SK-N-MC (cell line): ENCODE results near the gene KLHL14.
A peak's percentile ranks its signal among the peaks of the same experiment; 100 is the strongest.

ENCODE experiments used
- DNase-seq: peaks from one replicate; pipeline ENCODE4 v3.0.0-alpha.2; 2011; ENCODE audit warnings: low read depth, low spot score
- H3K27ac ChIP-seq: fragments of 200-600 bp; sonication (generic); 2 replicates; pipeline ENCODE4 v1.5.1; 2016; ENCODE audit warnings: mixed run types
- H3K36me3 ChIP-seq: fragments of 200-600 bp; sonication (generic); 2 replicates; pipeline ENCODE4 v1.6.1; 2017; ENCODE audit warnings: antibody characterized with exemption, low read length, mixed read lengths; ENCODE audit not compliant: insufficient read depth
- H3K4me3 ChIP-seq: fragments of 200-600 bp; sonication (generic); 2 replicates; pipeline ENCODE4 v1.5.1; 2016
- H3K9ac ChIP-seq: fragments of 200-600 bp; sonication (generic); 2 replicates; pipeline ENCODE4 v1.8.0; 2017; ENCODE audit warnings: mixed run types, mixed read lengths; ENCODE audit not compliant: insufficient read length
- H3K9me3 ChIP-seq: fragments of 200-600 bp; sonication (generic); 2 replicates; pipeline ENCODE4 v1.6.1; 2017; ENCODE audit warnings: low read depth, mild to moderate bottlenecking, antibody characterized with exemption, low read length, moderate library complexity, mixed read lengths
- EZH2 ChIP-seq: fragments of 200-600 bp; sonication (generic); IDR thresholded peaks from one replicate; pipeline ENCODE4 v1.6.1; 2017; ENCODE audit warnings: antibody characterized with exemption
- FOXP2 ChIP-seq: optimal IDR thresholded peaks from 2 replicates; pipeline ENCODE3; 2011; ENCODE audit warnings: mild to moderate bottlenecking, moderate library complexity; ENCODE audit not compliant: insufficient read depth; ENCODE audit errors: extremely low read length, control extremely low read depth
- POLR2AphosphoS5 ChIP-seq: IDR thresholded peaks from 2 replicates; pipeline ENCODE4 v1.6.1; 2012; ENCODE audit warnings: mild to moderate bottlenecking, low read depth, low read length, borderline replicate concordance

Gene KLHL14

DNA sequence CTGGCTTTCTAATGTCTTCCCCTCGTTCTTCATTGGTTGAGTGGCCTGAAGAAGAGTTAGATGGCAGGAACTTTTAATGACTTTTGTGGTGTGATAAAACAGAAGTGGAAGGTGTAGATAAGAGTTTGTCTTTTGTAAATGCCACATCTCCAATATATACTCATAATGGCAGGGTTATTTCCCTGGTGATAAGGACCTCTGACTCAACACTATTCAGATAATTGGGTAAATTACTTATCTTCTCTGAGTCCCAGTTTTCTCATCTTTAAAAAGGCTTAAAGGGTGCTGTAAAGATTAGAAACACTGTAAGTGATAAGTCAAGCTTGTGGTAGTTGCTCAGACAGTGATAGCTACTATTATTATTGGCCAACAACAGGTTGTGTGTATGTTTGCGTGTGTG is 9.5 kb downstream of the KLHL14 start:
- Histone ChIP-seq H3K36me3 (no peaks in the 10 kb centered on the region), H3K9me3 (no peaks in the 10 kb centered on the region), H3K9ac (no peak overlapping the region), H3K4me3 (no peak overlapping the region), H3K27ac (no peak overlapping the region)
- no peak for DNase-seq
- TF ChIP-seq EZH2 (no peak), FOXP2 (no peak), POLR2AphosphoS5 (no peak)

DNA sequence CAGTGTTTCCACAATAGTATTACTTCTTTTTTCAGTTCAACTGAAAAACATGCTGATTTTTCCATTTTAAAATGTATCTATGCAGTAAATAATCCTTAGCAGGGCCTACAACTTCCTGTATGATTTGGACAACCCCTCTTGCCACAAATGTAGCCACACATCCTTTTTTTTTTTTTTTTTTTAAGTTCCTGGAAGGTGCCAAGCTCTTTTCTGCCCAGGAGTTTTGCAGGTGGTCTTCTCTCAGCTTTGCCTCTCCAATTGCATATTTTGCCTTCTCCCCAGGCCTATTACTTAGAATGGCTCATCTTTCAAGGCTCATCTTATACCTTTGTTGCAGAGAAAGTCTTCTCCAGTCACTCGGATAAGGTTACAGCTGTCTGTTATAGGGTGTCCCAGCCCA is 11.6 kb downstream of the KLHL14 start:
- no peaks in the 10 kb centered on the region for H3K36me3 ChIP-seq
- no peak overlapping the region for H3K27ac ChIP-seq
- H3K9me3 ChIP-seq = no peaks in the 10 kb centered on the region
- DNase-seq = no peak
- no peak overlapping the region for H3K4me3 ChIP-seq
- H3K9ac ChIP-seq = no peak overlapping the region
- TF ChIP-seq FOXP2 = no peak
- TF ChIP-seq POLR2AphosphoS5 = no peak
- no peak for TF ChIP-seq EZH2

DNA sequence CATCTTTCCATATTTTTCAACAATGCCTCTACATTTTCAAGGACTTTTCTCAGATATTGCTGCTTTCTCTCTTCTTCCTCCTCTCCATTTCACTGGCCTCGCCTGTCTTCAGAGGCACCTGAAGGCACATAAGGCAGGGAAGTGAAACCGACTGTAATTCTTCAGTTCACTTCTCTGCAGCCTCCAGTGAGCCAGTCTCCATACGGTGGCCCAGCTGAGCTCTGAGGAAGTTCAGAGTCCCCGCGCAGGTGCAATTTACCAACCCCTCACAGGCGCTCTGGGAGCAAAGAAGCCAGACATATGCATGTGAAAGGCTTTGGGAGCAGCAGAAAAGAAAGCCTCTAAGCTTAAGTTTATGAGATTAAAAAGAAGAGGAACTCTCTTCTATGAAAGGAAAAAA is 12.4 kb downstream of the KLHL14 start:
- no peak overlapping the region for H3K4me3 ChIP-seq
- H3K9me3 ChIP-seq = no peaks in the 10 kb centered on the region
- no peak overlapping the region for H3K9ac ChIP-seq
- DNase-seq = no peak
- no peak overlapping the region for H3K27ac ChIP-seq
- TF ChIP-seq EZH2 (no peak), POLR2AphosphoS5 (no peak), FOXP2 (no peak)
- no peaks in the 10 kb centered on the region for H3K36me3 ChIP-seq

DNA sequence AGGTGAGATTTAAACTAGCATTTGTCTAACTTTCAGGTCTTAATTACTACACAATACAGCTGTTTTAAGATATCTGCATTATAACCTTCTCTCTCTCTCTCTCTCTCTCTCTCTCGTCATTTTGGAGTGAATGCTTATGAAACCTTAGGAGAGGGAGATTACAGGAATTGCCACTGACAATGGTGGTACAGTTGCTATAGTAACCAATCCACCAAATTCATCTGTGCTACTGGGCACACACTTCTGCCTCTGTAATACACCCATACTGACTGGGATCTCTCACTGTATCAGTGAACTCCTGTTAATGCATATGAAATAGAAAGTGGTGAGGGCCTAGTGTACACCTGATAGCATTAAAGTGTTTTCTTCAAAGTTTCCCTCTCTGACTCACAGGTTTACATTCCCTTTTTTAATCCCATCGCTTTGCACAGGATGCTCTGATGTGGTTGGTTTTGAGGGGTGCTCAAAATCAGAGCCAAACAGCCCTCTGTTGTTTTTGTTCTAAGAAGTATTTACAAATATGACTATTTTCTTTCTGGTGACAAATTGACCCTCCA is 13.1 kb downstream of the KLHL14 start:
- DNase-seq = no peak
- Histone ChIP-seq H3K9ac (no peak overlapping the region), H3K36me3 (no peaks in the 10 kb centered on the region), H3K9me3 (no peaks in the 10 kb centered on the region), H3K4me3 (no peak overlapping the region), H3K27ac (no peak overlapping the region)
- TF ChIP-seq EZH2 (no peak), POLR2AphosphoS5 (no peak), FOXP2 (no peak)

DNA sequence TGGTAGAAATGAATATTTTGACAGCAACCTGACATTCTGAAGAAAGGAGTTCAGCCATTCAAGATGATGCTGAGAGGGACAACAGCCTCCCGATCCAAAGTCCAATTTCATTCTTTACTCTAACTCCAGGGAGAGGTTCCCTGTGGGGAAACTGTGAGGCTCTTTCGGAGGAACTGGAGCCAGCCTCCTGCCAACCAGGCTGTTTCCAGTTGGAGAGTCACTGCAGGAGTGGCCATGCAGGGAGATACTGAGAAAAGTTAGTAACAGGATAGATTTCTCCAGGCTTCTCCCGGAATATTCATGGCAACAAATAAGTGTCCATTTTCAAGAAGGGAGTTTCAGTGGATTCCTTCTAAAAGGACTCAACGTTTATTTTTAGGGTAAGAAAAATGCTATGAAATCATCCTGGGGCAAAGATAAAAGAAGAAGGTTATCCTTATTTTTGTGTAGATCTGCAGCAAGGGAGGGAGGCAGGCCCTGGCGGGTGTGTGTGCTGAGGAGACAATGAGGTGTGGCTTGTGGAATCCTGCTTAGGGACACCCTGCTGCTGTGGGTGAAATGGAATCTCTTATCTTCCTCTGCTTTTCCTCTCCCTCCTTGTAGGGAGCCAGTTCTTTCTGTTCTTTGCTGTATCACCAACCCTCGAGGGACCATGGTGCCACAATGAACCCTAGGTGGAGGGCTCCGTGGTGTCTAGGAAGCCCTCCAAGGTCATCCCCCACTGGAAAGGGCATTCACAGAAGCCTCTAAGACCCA is 18.1 kb downstream of the KLHL14 start:
- no peak for DNase-seq
- H3K4me3 ChIP-seq = peak overlapping the region; percentile 42; the same call in 1 of the 2 replicates
- TF ChIP-seq FOXP2 (no peak), POLR2AphosphoS5 (no peak), EZH2 (no peak)
- H3K27ac ChIP-seq = no peak overlapping the region
- H3K36me3 ChIP-seq = no peaks in the 10 kb centered on the region
- H3K9ac ChIP-seq = no peak overlapping the region
- no peaks in the 10 kb centered on the region for H3K9me3 ChIP-seq

DNA sequence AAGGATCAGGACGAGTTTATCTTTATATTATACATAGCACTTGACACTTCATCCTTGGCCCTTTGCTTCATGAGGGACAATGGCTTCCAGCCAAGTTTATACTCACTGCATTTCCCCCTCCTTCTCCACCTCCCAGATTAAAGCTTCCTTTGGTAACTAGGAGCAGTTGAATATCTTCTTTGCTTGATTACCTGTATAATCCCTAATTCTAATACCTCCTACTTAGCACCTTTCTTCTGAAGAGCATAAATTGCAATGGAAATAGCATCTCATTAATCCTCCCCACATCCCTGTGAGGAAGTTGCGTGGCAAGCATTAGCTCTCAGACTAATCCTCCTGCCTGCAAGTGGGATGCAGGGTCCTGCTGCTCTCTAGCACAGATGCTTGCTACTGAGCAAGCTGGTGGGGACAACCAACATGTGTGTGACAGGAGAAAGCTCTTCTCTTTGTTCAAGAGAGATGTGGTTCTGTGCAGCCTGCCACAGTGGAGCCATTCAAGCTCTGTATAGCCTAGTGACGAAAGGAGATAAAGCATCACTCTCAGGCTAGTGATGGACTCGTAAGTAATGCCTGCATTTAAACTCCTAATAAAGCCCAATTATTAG is 19.1 kb downstream of the KLHL14 start:
- no peaks in the 10 kb centered on the region for H3K36me3 ChIP-seq
- H3K4me3 ChIP-seq = no peak overlapping the region
- no peak overlapping the region for H3K9ac ChIP-seq
- H3K9me3 ChIP-seq = no peaks in the 10 kb centered on the region
- no peak for DNase-seq
- H3K27ac ChIP-seq = no peak overlapping the region
- no peak for TF ChIP-seq FOXP2

DNA sequence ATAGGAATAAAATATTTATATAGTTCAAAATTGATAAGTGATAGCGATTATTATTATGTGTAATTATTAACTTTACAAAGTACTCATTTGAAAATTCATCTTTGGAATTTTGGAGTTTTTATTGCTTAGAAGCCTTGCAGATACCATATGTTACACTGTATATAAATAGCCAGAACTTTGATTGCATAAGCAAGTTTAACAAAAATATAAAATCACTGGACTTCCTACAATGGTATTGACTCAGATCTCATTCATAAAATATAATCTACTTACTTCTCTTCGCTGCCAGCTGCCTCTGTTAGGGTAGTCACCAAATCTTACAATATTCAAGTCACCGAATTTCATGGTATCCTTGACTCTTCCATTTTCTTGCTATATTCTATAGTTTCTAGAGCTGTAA is 22.5 kb downstream of the KLHL14 start:
- Histone ChIP-seq H3K36me3 (no peaks in the 10 kb centered on the region), H3K27ac (no peak overlapping the region), H3K4me3 (no peak overlapping the region), H3K9ac (no peak overlapping the region), H3K9me3 (no peaks in the 10 kb centered on the region)
- TF ChIP-seq FOXP2 (no peak), EZH2 (no peak)
- no peak for DNase-seq

DNA sequence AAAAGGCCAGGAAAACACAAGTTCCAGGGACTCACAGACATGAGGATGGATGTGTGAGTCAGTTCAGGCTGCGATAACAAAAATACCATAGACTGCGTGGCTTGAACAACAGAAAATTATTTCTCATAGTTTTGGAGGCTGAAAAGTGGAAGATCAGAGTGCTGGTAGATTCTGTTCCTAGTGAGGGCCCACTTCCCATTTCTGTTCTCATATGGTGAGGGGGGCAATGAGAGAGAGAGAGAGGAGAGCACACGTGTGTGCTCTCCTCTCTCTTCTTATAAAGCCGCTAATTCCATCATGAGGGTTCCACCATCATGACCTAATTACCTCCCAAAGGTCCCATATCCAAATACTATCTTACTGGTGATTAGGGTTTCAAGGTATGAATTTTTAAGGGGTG is 23.0 kb downstream of the KLHL14 start:
- no peak for TF ChIP-seq EZH2
- Histone ChIP-seq H3K27ac (no peak overlapping the region), H3K9ac (no peak overlapping the region), H3K9me3 (no peaks in the 10 kb centered on the region), H3K4me3 (no peak overlapping the region), H3K36me3 (no peaks in the 10 kb centered on the region)
- no peak for DNase-seq

DNA sequence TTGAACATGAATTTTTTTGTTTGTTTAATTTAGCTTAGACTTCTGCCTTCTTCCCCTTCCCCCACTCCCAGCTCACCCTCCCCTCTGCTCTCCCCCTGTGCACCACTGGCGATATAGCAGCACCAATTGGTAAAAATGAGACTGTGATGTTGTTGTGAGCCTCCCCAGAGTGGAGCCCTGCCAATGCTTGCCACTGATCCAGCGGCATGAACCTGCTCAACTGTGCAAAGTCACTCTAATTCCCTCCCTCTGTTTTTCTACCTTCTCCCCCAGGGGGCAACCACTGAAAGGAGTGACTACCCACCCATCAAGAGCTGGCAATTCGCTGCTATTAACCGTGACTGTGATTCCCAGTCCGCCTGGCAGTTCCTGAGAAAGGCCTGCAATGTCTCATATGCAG is 30.2 kb downstream of the KLHL14 start:
- no peak for DNase-seq
- Histone ChIP-seq H3K27ac (no peak overlapping the region), H3K4me3 (no peak overlapping the region), H3K9me3 (no peaks in the 10 kb centered on the region), H3K36me3 (no peaks in the 10 kb centered on the region), H3K9ac (no peak overlapping the region)
- TF ChIP-seq EZH2 (no peak), FOXP2 (no peak), POLR2AphosphoS5 (no peak)
